Panc1 (cell line): ENCODE data around the gene HSFX3. TPM values are rescaled to one million over a fixed set of nuclear protein-coding genes. Genes with fewer than 3 reads are reported as not detected.

Experiments used
- ATAC-seq: fragments of 200-7000 bp; cut with Tn5 transposase; 2 replicates; pipeline ENCODE4 v1.9.1; 2020; ENCODE audit warnings: mild to moderate bottlenecking, moderate library complexity
- BruUV-seq: library from RNA; stranded (reverse); fragments of 400-500 nt; replicated peaks from 2 replicates; lab custom pipeline; 2021; lab: Mats Ljungman, UMichigan
- CTCF ChIA-PET: fragments of 300-600 bp; sonication (Branson Sonifier 250); formaldehyde crosslinking; loops from one replicate; lab custom pipeline; 2022; ENCODE audit warnings: antibody characterized with exemption; lab: Charles Lee
- POLR2A ChIA-PET: fragments of 300-600 bp; sonication (Branson Sonifier 250); formaldehyde crosslinking; loops from one replicate; lab custom pipeline; 2022; ENCODE audit warnings: antibody characterized with exemption; lab: Charles Lee
- DNase-seq: peaks from one replicate; pipeline ENCODE4 v3.0.0-alpha.2; 2010; ENCODE audit warnings: low read depth, low spot score
- H3K27ac ChIP-seq: 2 replicates; pipeline ENCODE4 v1.5.1; 2011; ENCODE audit warnings: mild to moderate bottlenecking, low read length, inconsistent platforms
- H3K27me3 ChIP-seq: fragments of 200-500 bp; sonication (Bioruptor generic); 2 replicates; pipeline ENCODE4 v1.6.0; 2014; ENCODE audit warnings: low read length, inconsistent platforms; ENCODE audit not compliant: control insufficient read depth, insufficient read depth
- H3K36me3 ChIP-seq: fragments of 200-500 bp; sonication (Bioruptor generic); 2 replicates; pipeline ENCODE4 v1.5.1; 2014; ENCODE audit warnings: inconsistent platforms, mild to moderate bottlenecking, low read length, moderate library complexity; ENCODE audit not compliant: control insufficient read depth, insufficient read depth
- H3K4me1 ChIP-seq: 2 replicates; pipeline ENCODE4 v1.5.1; 2011; ENCODE audit warnings: inconsistent platforms, mild to moderate bottlenecking, low read length, moderate library complexity; ENCODE audit not compliant: control insufficient read depth, insufficient read depth
- H3K4me3 ChIP-seq, 2 experiments: 2 replicates each; pipeline ENCODE4 v1.5.1; 2011 to 2012; ENCODE audit warnings: low read depth in 2 of 2, low read length in 2 of 2, mild to moderate bottlenecking in 2 of 2, inconsistent platforms in 1 of 2, moderate library complexity in 1 of 2
- H3K9me3 ChIP-seq: fragments of 200-500 bp; sonication (Bioruptor generic); 2 replicates; pipeline ENCODE4 v1.5.1; 2014; ENCODE audit warnings: low read depth, mild to moderate bottlenecking, inconsistent platforms, low read length, moderate library complexity; ENCODE audit not compliant: control insufficient read depth, insufficient read depth
- CTCF ChIP-seq: fragments of 450-650 bp; IDR thresholded peaks from 2 replicates; pipeline ENCODE4 v1.5.1; 2017; ENCODE audit warnings: mild to moderate bottlenecking
- POLR2AphosphoS5 ChIP-seq: IDR thresholded peaks from 2 replicates; pipeline ENCODE4 v1.6.1; 2012; ENCODE audit warnings: mild to moderate bottlenecking, low read depth, low read length, moderate library complexity
- REST ChIP-seq, 2 experiments: IDR thresholded peaks; 2 replicates each; pipeline ENCODE4 v1.6.1; 2011 to 2012; ENCODE audit warnings: low read depth in 2 of 2, control low read depth in 1 of 2, low read length in 1 of 2, mild to moderate bottlenecking in 1 of 2, moderate library complexity in 1 of 2; ENCODE audit not compliant: insufficient read depth in 1 of 2
- SIN3A ChIP-seq: IDR thresholded peaks from 2 replicates; pipeline ENCODE4 v1.6.1; 2012; ENCODE audit warnings: low read depth, mild to moderate bottlenecking, low read length, moderate library complexity, borderline replicate concordance; ENCODE audit not compliant: insufficient read depth
- TCF7L2 ChIP-seq: IDR thresholded peaks from 2 replicates; pipeline ENCODE4 v1.6.1; 2011; ENCODE audit warnings: mild to moderate bottlenecking, low read depth, low read length, inconsistent platforms
- in situ Hi-C: cut with HindIII; loops from 2 replicates; pipeline ENCODE4 v1.10.0; 2016; ENCODE audit warnings: low sequenced_read_pairs, low pct_unique_long_range_greater_than_20kb
- intact Hi-C: fragments of 100-400 bp; cut with micrococcal nuclease; formaldehyde crosslinking; loops from one replicate; pipeline ENCODE4 v1.10.0; 2022; ENCODE audit not compliant: unreplicated experiment
- total RNA-seq: library from RNA; stranded (reverse); gene quantifications from one replicate; pipeline ENCODE4 v1.2.1, GENCODE V29; 2021; ENCODE audit not compliant: unreplicated experiment

Gene HSFX3
- total RNA-seq, 1 experiment from 2014 or later = not detected

- no peaks in the 10 kb centered on the region for H3K9me3 ChIP-seq
- POLR2A ChIA-PET = interaction anchor here (0.6 kb wide), 1 partner anchor 10 kb away, joined by 4 read pairs; no protein-coding TSS in a partner anchor
- no peaks in the 10 kb centered on the region for H3K36me3 ChIP-seq
- H3K27ac ChIP-seq = no peak overlapping the region
- DNase-seq = no peak
- H3K4me3 ChIP-seq = no peak overlapping the region
- 0 out of 2 replicates have a peak, but pooled peaks cover 4% of the 10 kb centered on the region for H3K4me1 ChIP-seq
- BruUV-seq = no TSS peak
- in situ Hi-C loops = loop anchor here (25.0 kb wide), 1 partner anchor 1127 kb away; no protein-coding TSS in a partner anchor
- CTCF ChIA-PET = interaction anchor here (1.2 kb wide), 1 partner anchor 29 kb away, joined by 4 read pairs; no protein-coding TSS in a partner anchor
- intact Hi-C loops = no loop called here
- no peaks in the 10 kb centered on the region for H3K27me3 ChIP-seq
- no peak for ATAC-seq
- no peak for TF ChIP-seq SIN3A
- TF ChIP-seq TCF7L2 = no peak
- no peak for TF ChIP-seq REST (IDR thresholded peaks at IDR 0.05; ENCODE audit: insufficient read depth in 1 of 2, low read depth in 2 of 2, low read length in 1 of 2)
- TF ChIP-seq POLR2AphosphoS5 = no peak
- TF ChIP-seq CTCF = peak; percentile 20
Observed at GRCh38 chrX:149510386-149510785, 39.3 kb downstream of the HSFX3 start.

- Histone ChIP-seq H3K9me3 (no peaks in the 10 kb centered on the region), H3K27ac (no peak overlapping the region), H3K36me3 (no peaks in the 10 kb centered on the region), H3K4me1 (peaks cover 7% of the 10 kb centered on the region; the same call in 1 of the 2 replicates), H3K4me3 (no peak overlapping the region), H3K27me3 (no peaks in the 10 kb centered on the region)
- DNase-seq (no peak), ATAC-seq (no peak)
- intact Hi-C loops = no loop called here
- CTCF ChIA-PET = no interaction called here
- in situ Hi-C loops = loop anchor here (25.0 kb wide), 1 partner anchor 1129 kb away; no protein-coding TSS in a partner anchor
- POLR2A ChIA-PET = no interaction called here
- no peak for TF ChIP-seq TCF7L2
- no peak for TF ChIP-seq CTCF
- TF ChIP-seq SIN3A = no peak
- TF ChIP-seq REST (IDR thresholded peaks at IDR 0.05; ENCODE audit: insufficient read depth in 1 of 2, low read depth in 2 of 2, low read length in 1 of 2) = no peak
- TF ChIP-seq POLR2AphosphoS5 = no peak
- BruUV-seq = no TSS peak
Observed at GRCh38 chrX:149508467-149508866, 41.3 kb downstream of the HSFX3 start.
